Activated naive CD8-positive, alpha-beta T cell treated with anti-CD3 and anti-CD28 coated beads, Interleukin-2, amount 10 ng/mL, durations not matched to agents 7 days and 5 days (primary cell): ENCODE results near the gene L1CAM. TPM values are rescaled to one million over a fixed set of nuclear protein-coding genes. Genes with fewer than 3 reads are reported as not detected.
"Not testable (repeated sequence)": the region's sequence is repeated elsewhere in the genome, so short reads cannot be mapped to it uniquely, and the experiment has no call there.

Experiments
- ATAC-seq: fragments of 150-1000 bp; cut with Tn5 transposase; one replicate; pipeline ENCODE4 v1.10.0; 2021; ENCODE audit warnings: low read depth, moderate library complexity
- POLR2A ChIA-PET: fragments of 350-600 bp; sonication (Branson Sonifier 250); formaldehyde crosslinking; loops from one replicate; lab custom pipeline; 2021; ENCODE audit warnings: antibody characterized with exemption; lab: Charles Lee
- DNase-seq: peaks from one replicate; pipeline ENCODE4 v3.0.0; 2021
- H3K27ac Mint-ChIP-seq: one replicate; pipeline ENCODE4 v1.8.0; 2022; ENCODE audit warnings: mild to moderate bottlenecking, mixed read lengths
- H3K27me3 Mint-ChIP-seq: one replicate; pipeline ENCODE4 v1.8.0; 2022; ENCODE audit warnings: mild to moderate bottlenecking, moderate library complexity, mixed read lengths
- H3K36me3 Mint-ChIP-seq: one replicate; pipeline ENCODE4 v1.8.0; 2021; ENCODE audit warnings: mild to moderate bottlenecking, mixed read lengths
- H3K4me1 Mint-ChIP-seq: one replicate; pipeline ENCODE4 v1.8.0; 2021; ENCODE audit warnings: mixed read lengths
- H3K4me3 Mint-ChIP-seq: one replicate; pipeline ENCODE4 v1.8.0; 2022; ENCODE audit warnings: mild to moderate bottlenecking, moderate library complexity, mixed read lengths
- H3K9me3 Mint-ChIP-seq: one replicate; pipeline ENCODE4 v1.8.0; 2021; ENCODE audit warnings: mixed read lengths
- total RNA-seq, 2 experiments: library from RNA; stranded (reverse); gene quantifications; one replicate each; pipeline ENCODE4 v1.2.3, GENCODE V29; 2021

L1CAM gene
- total RNA-seq, 2 experiments from 2014 or later = 4.5 to 7.2 TPM

DNA sequence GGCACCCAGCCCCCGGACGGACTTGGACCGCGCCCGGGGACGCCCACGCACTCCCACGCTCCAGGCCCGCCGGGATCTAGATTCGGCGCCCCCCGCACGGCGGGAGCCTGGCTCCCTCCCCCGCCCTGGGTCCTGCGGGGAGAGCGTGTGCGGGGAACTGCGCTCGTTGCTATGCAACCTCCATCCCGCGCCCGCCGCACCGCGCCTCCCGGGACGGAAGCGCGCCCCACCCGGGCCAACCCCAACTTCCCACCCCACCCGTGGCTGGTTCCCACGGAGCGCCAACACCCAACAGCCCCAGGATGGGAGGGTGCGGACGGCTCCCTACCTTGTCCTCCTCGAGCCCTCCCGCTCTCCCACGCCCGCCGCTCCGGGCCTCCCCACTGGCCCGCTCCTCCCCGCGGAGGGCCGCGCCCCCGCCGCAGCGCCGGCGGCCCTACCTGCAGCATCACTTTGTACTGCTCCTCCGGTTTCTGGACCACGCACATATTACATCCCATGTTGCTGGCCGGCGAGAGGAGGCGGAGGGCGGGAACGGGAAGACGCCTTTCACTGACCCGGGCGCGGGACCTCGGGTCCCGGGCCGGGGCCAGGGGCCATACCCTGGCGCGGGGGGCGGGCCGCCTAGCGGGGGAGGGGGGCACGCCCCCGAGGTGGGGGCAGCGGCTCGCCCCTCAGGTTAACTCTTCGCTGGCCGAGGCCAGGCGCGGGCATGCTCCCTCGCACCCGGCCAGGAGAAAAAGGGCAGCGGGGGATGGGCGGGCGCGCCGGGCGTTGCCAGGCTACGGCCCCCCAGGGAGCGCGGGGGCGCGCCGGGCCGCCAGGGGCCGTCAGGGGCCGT is 56.0 kb downstream of the L1CAM start, which contains the start of gene PDZD4:
Gene PDZD4 (minus strand): TSS at position 746 of the 841 bp plus-strand sequence. CDS start 246 bp downstream, at position 500.
- H3K4me3 Mint-ChIP-seq = no peak within 1 kb of the TSS
- H3K36me3 Mint-ChIP-seq = no peaks in the 10 kb centered on the region
- POLR2A ChIA-PET = no interaction called here
- H3K27ac Mint-ChIP-seq = no peak within 1 kb of the TSS
- no peaks in the 10 kb centered on the region for H3K9me3 Mint-ChIP-seq
- ATAC-seq (no peak), DNase-seq (no peak)
- H3K4me1 Mint-ChIP-seq = peaks cover 5% of the 10 kb centered on the region
- peaks cover 41% of the 10 kb centered on the region for H3K27me3 Mint-ChIP-seq

DNA sequence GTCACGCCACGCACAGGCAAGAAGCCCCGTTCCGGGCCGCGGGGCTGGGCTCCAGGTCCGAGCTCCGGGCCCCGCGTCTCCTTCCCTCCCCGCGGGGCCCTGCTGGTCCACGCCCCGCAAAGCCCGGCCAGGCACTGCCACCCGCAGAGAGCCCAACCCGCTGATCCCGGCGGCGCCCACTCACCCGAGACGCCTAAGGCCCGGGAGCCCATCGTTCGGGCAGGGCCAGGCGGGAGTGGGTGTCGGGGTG is 56.5 kb downstream of the L1CAM start:
- H3K27me3 Mint-ChIP-seq = peaks cover 41% of the 10 kb centered on the region
- ATAC-seq = no peak
- POLR2A ChIA-PET = no interaction called here
- H3K27ac Mint-ChIP-seq = no peak overlapping the region
- H3K4me1 Mint-ChIP-seq = peaks cover 5% of the 10 kb centered on the region
- no peaks in the 10 kb centered on the region for H3K36me3 Mint-ChIP-seq
- no peak for DNase-seq
- H3K9me3 Mint-ChIP-seq = no peaks in the 10 kb centered on the region
- no peak overlapping the region for H3K4me3 Mint-ChIP-seq

DNA sequence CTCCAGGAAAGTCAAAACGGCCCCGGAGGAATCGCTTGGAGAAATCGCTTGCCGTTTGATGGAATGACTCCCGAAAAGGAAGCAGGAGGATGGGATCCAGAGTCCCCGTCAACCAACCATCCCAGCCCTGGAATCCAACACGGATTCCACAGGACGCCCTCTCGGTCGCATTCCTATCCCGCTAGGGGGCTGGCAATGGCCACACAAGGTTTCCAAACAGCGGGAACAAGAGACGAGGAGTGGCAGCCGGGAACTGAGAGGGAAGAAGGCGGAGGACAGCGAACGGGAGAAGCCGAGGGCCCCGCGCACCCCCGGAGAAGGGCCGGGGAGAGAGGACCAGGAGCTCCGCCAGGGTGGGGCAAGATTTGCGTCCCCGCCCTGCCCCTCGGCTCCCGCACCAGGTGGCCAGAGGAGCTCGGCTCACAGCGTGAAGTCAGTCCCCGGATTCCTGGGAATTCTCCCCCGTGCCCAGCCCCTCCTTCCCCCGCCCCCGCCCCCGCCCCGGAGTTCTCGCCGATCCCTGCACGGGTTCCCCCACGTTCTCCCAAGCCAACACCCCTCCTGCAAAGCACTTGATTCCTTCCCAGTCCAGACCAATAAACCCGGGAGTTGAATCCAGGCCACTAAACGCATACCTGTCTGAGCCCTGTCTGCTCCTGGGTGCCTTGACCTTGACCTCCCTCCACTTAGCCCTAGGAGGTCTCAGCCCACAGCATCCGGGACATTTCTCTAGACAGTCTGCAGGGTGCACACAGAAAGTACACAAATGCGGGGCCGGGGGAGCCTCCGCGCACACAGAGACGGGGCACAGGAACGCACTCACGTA is 57.0 kb downstream of the L1CAM start:
- Mint-ChIP-seq H3K9me3 (no peaks in the 10 kb centered on the region), H3K4me1 (peaks cover 5% of the 10 kb centered on the region), H3K4me3 (no peak overlapping the region), H3K27me3 (peaks cover 39% of the 10 kb centered on the region), H3K27ac (no peak overlapping the region), H3K36me3 (no peaks in the 10 kb centered on the region)
- POLR2A ChIA-PET = no interaction called here
- ATAC-seq (no peak), DNase-seq (no peak)

DNA sequence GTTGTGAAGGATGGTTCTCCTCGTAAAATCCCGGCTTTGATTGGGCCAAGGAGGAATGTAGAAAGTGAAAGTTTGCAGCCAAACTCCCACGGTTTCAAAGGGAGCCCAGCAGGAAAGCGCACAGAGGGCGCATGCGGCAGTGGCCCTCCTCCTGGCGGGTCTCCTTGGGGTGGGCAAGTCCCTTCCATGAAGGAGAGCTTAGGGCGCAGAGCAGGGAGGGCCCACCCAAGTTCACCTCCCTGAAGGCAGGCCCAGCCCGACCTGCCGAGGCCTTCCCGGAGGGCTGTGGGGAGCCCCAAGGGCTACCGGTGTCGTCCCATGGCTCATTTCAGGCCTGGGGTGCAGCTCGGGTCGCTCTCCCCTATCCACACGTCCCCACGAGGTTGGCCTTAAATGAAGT is 57.7 kb downstream of the L1CAM start:
- H3K36me3 Mint-ChIP-seq = no peaks in the 10 kb centered on the region
- H3K27me3 Mint-ChIP-seq = peaks cover 43% of the 10 kb centered on the region
- peaks cover 5% of the 10 kb centered on the region for H3K4me1 Mint-ChIP-seq
- POLR2A ChIA-PET = no interaction called here
- DNase-seq (no peak), ATAC-seq (no peak)
- H3K27ac Mint-ChIP-seq = no peak overlapping the region
- H3K9me3 Mint-ChIP-seq = no peaks in the 10 kb centered on the region
- H3K4me3 Mint-ChIP-seq = no peak overlapping the region

DNA sequence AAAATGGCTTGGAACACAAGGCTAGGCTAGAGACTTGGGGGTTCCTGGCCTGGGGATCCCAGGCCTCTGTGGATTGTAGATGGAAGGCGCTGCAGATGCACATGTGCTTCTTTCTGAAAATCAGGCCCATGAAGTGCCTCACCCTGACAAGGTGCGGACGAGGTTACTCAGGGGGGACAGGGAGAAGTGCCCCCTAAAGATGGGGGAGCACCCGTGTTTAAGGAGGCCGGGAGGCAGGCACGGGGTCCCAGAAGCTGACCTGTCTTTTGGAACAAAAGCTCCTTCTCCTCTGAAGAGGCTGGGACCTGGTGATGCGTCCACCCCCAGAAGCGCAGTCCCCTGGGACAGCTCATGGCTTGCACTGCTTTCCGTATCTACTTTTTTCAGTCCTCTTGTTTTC is 58.1 kb downstream of the L1CAM start:
- Mint-ChIP-seq H3K36me3 (no peaks in the 10 kb centered on the region), H3K9me3 (no peaks in the 10 kb centered on the region), H3K27me3 (peaks cover 39% of the 10 kb centered on the region), H3K27ac (no peak overlapping the region), H3K4me1 (peaks cover 5% of the 10 kb centered on the region), H3K4me3 (no peak overlapping the region)
- DNase-seq = no peak
- POLR2A ChIA-PET = no interaction called here
- ATAC-seq = no peak

DNA sequence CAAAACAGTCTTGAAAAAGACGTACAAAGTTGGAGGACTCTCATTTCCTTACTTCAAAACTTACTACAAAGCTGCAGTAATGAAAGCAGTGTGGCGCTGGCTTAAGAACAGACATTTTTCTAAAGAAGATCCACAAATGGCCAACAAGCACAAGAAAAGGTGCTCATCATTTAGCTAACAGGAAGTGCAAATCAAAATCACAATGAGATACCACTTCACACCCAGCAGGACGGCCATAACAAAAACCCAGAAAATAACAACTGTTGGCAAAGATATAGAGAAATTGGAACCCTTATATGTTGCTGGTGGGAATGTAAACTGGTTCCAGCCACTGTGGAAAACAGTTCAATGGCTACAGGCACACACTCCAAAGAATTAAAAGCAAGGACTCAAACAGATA is 59.0 kb downstream of the L1CAM start:
- no peaks in the 10 kb centered on the region for H3K9me3 Mint-ChIP-seq
- no peaks in the 10 kb centered on the region for H3K36me3 Mint-ChIP-seq
- POLR2A ChIA-PET = no interaction called here
- no peak overlapping the region for H3K27ac Mint-ChIP-seq
- DNase-seq (no peak), ATAC-seq (no peak)
- H3K4me3 Mint-ChIP-seq = no peak overlapping the region
- H3K27me3 Mint-ChIP-seq = peaks cover 35% of the 10 kb centered on the region
- peaks cover 12% of the 10 kb centered on the region for H3K4me1 Mint-ChIP-seq

DNA sequence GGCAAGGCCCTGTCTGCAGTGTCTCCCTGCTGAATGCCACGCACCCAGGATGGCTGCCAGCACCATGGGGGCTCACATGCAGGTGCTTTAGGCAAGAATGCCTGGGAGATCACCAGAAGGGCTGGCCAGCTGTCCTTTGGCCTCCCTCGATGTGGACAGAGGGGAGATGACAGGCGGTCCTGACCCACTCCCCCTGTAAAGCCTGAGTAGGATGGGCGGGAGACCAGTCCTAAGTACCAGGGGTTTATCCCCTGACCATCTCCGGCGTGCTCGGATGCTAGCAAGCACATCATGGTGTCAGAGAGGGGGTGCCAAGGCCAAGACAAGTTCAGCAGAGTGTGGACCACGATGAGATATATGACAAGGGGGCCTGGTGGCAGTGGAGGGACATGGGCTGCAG is 60.9 kb downstream of the L1CAM start:
- Mint-ChIP-seq H3K9me3 (no peaks in the 10 kb centered on the region), H3K27me3 (peaks cover 27% of the 10 kb centered on the region), H3K27ac (no peak overlapping the region), H3K4me3 (no peak overlapping the region), H3K36me3 (no peaks in the 10 kb centered on the region), H3K4me1 (peaks cover 18% of the 10 kb centered on the region)
- DNase-seq (no peak), ATAC-seq (no peak)
- POLR2A ChIA-PET = no interaction called here

DNA sequence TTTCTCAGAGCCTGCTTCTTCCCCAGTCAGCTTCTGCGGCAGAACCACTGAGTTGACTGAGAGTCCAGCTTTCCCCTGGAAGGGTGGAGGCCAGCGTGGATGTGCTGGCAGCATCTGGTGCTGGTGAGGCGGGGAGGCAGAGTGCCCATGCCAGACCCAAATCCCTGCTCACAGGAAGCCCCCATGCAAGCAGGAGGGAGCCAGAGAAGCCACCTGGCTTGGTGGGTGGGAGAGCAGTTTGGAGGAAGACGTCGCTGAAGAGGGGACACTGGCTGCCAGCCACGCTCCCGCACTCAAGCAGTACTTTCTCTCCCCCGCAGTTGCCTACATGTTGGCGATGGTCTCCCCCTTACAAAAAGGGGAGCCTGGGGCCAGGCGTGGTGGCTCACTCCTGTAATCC is 61.6 kb downstream of the L1CAM start:
- no peak overlapping the region for H3K27ac Mint-ChIP-seq
- ATAC-seq (no peak), DNase-seq (no peak)
- POLR2A ChIA-PET = no interaction called here
- H3K9me3 Mint-ChIP-seq = no peaks in the 10 kb centered on the region
- no peaks in the 10 kb centered on the region for H3K36me3 Mint-ChIP-seq
- peaks cover 18% of the 10 kb centered on the region for H3K4me1 Mint-ChIP-seq
- H3K27me3 Mint-ChIP-seq = peaks cover 31% of the 10 kb centered on the region
- H3K4me3 Mint-ChIP-seq = no peak overlapping the region

GRCh38 chrX:153821066-153821465 is 64.9 kb downstream of the L1CAM start:
- Mint-ChIP-seq H3K27me3 (peaks cover 12% of the 10 kb centered on the region), H3K36me3 (no peaks in the 10 kb centered on the region), H3K27ac (no peak overlapping the region), H3K4me1 (peaks cover 24% of the 10 kb centered on the region), H3K9me3 (no peaks in the 10 kb centered on the region), H3K4me3 (no peak overlapping the region)
- ATAC-seq (no peak), DNase-seq (no peak)
- POLR2A ChIA-PET = no interaction called here

DNA sequence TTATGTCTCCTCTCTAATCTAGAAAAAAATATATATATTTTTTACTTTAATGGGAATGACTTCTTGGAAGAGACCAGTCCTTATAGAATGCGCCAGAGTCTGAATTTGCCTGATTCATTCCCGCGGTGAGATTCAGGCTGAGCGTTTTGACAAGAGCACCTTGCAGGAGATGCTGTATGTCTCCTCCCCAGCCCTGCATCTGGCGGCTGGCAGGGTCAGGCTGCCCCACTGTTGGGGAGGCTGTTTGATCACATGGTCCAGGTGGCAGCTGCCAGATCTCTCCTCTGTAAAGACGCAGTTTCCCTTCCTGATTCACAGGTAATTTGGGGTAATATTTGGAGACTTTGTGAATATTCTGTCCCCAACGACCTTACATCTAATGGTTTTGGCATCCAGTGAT is 65.4 kb downstream of the L1CAM start:
- Mint-ChIP-seq H3K36me3 (no peaks in the 10 kb centered on the region), H3K4me1 (peaks cover 24% of the 10 kb centered on the region), H3K9me3 (no peaks in the 10 kb centered on the region), H3K27ac (no peak overlapping the region), H3K27me3 (peaks cover 12% of the 10 kb centered on the region), H3K4me3 (no peak overlapping the region)
- ATAC-seq (no peak), DNase-seq (no peak)
- POLR2A ChIA-PET = no interaction called here

DNA sequence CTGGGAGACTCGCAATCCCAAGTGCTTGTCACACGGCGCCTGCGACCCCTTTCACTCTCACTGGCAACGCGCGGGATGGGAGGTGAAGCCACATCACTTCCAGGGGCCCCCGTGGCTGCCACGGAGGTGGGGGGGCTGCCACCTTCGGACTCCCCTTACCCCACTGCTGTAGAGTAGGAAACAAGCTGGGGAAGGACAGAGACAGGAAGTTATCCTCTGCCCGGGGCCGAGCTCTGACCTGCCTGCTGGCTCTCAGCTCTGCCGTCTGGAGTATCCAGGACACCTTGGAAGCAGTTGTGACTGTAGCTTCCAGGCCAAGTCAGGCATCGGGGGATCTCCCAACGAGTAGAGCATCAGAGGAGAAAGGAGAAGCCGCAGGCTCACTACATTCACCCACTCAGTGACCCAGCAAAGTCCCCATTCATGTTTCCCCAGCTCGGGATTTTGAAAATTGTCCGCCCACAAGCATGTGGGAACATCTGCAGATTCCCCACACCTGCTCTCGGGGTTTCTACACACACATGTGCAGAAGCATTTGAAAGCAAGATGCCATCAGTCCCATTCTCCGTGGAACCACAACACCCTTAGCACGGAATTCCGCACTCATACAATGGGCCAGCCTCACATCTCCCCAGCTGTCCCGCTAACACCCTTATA is 66.5 kb downstream of the L1CAM start:
- no peaks in the 10 kb centered on the region for H3K9me3 Mint-ChIP-seq
- H3K4me1 Mint-ChIP-seq = peaks cover 26% of the 10 kb centered on the region
- POLR2A ChIA-PET = interaction anchor here (0.6 to 0.9 kb wide), 3 partner anchors 18 to 265 kb away, joined by 3 to 5 read pairs (median 3); no protein-coding TSS in a partner anchor
- H3K27me3 Mint-ChIP-seq = peaks cover 14% of the 10 kb centered on the region
- no peaks in the 10 kb centered on the region for H3K36me3 Mint-ChIP-seq
- H3K4me3 Mint-ChIP-seq = no peak overlapping the region
- no peak overlapping the region for H3K27ac Mint-ChIP-seq
- DNase-seq = no peak
- no peak for ATAC-seq

DNA sequence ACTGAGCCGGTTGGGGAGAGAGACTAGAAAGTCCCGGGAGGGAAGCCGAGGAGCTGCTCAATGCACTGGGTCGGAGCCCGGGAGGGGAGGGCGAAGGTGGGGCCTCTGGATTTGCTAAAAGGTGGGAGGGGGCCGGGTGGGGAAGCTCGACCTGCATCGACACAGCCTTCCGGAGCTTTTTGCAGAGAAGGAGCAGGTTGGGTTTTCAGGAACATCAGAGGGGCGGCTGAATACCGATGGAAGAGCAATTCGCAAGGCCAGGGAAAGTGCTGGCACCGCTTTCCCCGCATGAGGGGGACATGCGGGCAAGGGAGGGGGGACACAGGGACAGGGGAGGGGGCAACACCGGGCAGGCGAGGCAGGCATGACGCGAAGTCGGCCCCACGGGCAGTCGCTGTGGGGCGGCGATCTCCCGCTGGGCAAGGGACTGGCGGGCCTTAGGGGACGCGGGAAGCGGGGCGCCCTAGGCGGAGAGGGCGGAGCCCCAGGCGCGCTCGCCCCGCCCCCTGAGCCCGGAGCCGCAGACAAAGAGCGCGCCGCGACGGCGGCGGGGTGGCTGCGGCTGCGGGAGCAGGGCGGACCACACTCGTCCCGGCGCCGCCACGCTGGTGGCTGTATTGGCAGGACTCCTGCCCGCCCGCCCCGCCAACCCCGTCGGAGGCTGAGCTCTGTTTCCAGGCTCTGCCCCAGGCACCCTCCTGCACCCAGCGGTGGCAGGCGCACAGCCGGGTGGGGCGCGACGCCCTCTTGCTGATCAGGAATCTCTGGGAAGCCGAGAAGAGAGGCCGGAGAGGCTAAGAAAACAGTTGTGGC is 67.2 kb downstream of the L1CAM start:
- Mint-ChIP-seq H3K36me3 (no peaks in the 10 kb centered on the region), H3K27me3 (peaks cover 13% of the 10 kb centered on the region), H3K9me3 (no peaks in the 10 kb centered on the region), H3K4me3 (peak overlapping the region; percentile 42), H3K4me1 (peaks cover 26% of the 10 kb centered on the region), H3K27ac (no peak overlapping the region)
- ATAC-seq (peak; percentile 76), DNase-seq (peak; percentile 76)
- POLR2A ChIA-PET = interaction anchor here (0.9 kb wide), 1 partner anchor 19 kb away, joined by 3 read pairs; no protein-coding TSS in a partner anchor

GRCh38 chrX:153818064-153818463 is 67.9 kb downstream of the L1CAM start:
- DNase-seq, ATAC-seq, H3K4me3 Mint-ChIP-seq, POLR2A ChIA-PET, H3K36me3 Mint-ChIP-seq, H3K27ac Mint-ChIP-seq, H3K9me3 Mint-ChIP-seq: not testable (repeated sequence)
- Mint-ChIP-seq H3K27me3 (peaks cover 10% of the 10 kb centered on the region), H3K4me1 (peaks cover 26% of the 10 kb centered on the region)
